ENCODE data around the gene ADH1A. TPM values are rescaled to one million over a fixed set of nuclear protein-coding genes. Genes with fewer than 3 reads are reported as not detected.
"Not testable (repeated sequence)": the region's sequence is repeated elsewhere in the genome, so short reads cannot be mapped to it uniquely, and the experiment has no call there.

The ADH1A gene
- total RNA-seq, 1 experiment from 2014 or later: not detected

GRCh38 chr4:99301376-99302164, 10.8 kb upstream of the ADH1A start:
- Histone ChIP-seq H3K4me3 (no peak overlapping the region), H3K36me3 (no peaks in the 10 kb centered on the region), H3K9me3 (no peaks in the 10 kb centered on the region), H3K27me3 (no peaks in the 10 kb centered on the region)
- no peak for DNase-seq

- Histone ChIP-seq H3K9me3 (no peaks in the 10 kb centered on the region), H3K4me3 (no peak overlapping the region), H3K36me3 (no peaks in the 10 kb centered on the region), H3K27me3 (no peaks in the 10 kb centered on the region)
- DNase-seq: peak; percentile 39
Measured at GRCh38 chr4:99300934-99301333, 10.1 kb upstream of the ADH1A start.

GRCh38 chr4:99293357-99293756, 2.6 kb upstream of the ADH1A start:
- DNase-seq: no peak
- no peaks in the 10 kb centered on the region for H3K36me3 ChIP-seq
- no peaks in the 10 kb centered on the region for H3K9me3 ChIP-seq
- H3K4me3 ChIP-seq: no peak overlapping the region
- no peaks in the 10 kb centered on the region for H3K27me3 ChIP-seq

GRCh38 chr4:99285387-99285786, 5.4 kb downstream of the ADH1A start:
- no peak overlapping the region for H3K4me3 ChIP-seq
- H3K9me3 ChIP-seq: no peaks in the 10 kb centered on the region
- no peaks in the 10 kb centered on the region for H3K27me3 ChIP-seq
- H3K36me3 ChIP-seq: no peaks in the 10 kb centered on the region
- no peak for DNase-seq

- no peak for DNase-seq
- H3K27me3 ChIP-seq: no peaks in the 10 kb centered on the region
- H3K4me3 ChIP-seq: no peak overlapping the region
- no peaks in the 10 kb centered on the region for H3K9me3 ChIP-seq
- H3K36me3 ChIP-seq: no peaks in the 10 kb centered on the region
Measured at GRCh38 chr4:99282731-99283130, 8.1 kb downstream of the ADH1A start.

GRCh38 chr4:99281261-99281660, 9.5 kb downstream of the ADH1A start:
- no peaks in the 10 kb centered on the region for H3K36me3 ChIP-seq
- no peaks in the 10 kb centered on the region for H3K9me3 ChIP-seq
- DNase-seq: no peak
- no peak overlapping the region for H3K4me3 ChIP-seq
- no peaks in the 10 kb centered on the region for H3K27me3 ChIP-seq

GRCh38 chr4:99276417-99276816, 14.4 kb downstream of the ADH1A start:
- H3K4me3 ChIP-seq: no peak overlapping the region
- no peaks in the 10 kb centered on the region for H3K9me3 ChIP-seq

GRCh38 chr4:99275885-99276284, 14.9 kb downstream of the ADH1A start:
- Histone ChIP-seq H3K9me3 (no peaks in the 10 kb centered on the region), H3K36me3 (no peaks in the 10 kb centered on the region), H3K27me3 (no peaks in the 10 kb centered on the region), H3K4me3 (no peak overlapping the region)
- DNase-seq: no peak

More at GRCh38 chr4:99276417-99276816, 14.4 kb downstream of the ADH1A start:
- DNase-seq: no peak
- Histone ChIP-seq H3K27me3 (no peaks in the 10 kb centered on the region), H3K36me3 (no peaks in the 10 kb centered on the region)

GRCh38 chr4:99275050-99275449, 15.7 kb downstream of the ADH1A start:
- DNase-seq: no peak
- H3K27me3 ChIP-seq: no peaks in the 10 kb centered on the region
- H3K9me3 ChIP-seq: no peaks in the 10 kb centered on the region
- no peak overlapping the region for H3K4me3 ChIP-seq
- H3K36me3 ChIP-seq: no peaks in the 10 kb centered on the region

- H3K27me3 ChIP-seq: no peaks in the 10 kb centered on the region
- no peaks in the 10 kb centered on the region for H3K9me3 ChIP-seq
- H3K36me3 ChIP-seq: no peaks in the 10 kb centered on the region
- no peak overlapping the region for H3K4me3 ChIP-seq
- no peak for DNase-seq
Measured at GRCh38 chr4:99273704-99274103, 17.1 kb downstream of the ADH1A start.

- H3K9me3 ChIP-seq: no peaks in the 10 kb centered on the region
- H3K36me3 ChIP-seq: no peaks in the 10 kb centered on the region
- H3K27me3 ChIP-seq: no peaks in the 10 kb centered on the region; the same call in 1 of the 2 replicates
- no peak for DNase-seq
- no peak overlapping the region for H3K4me3 ChIP-seq
Measured at GRCh38 chr4:99264927-99265326, 25.9 kb downstream of the ADH1A start.

GRCh38 chr4:99252746-99253145, 38.0 kb downstream of the ADH1A start:
- H3K36me3 ChIP-seq: no peaks in the 10 kb centered on the region

GRCh38 chr4:99248714-99249113, 42.1 kb downstream of the ADH1A start:
- Histone ChIP-seq H3K9me3 (no peaks in the 10 kb centered on the region), H3K36me3 (no peaks in the 10 kb centered on the region), H3K4me3 (no peak overlapping the region), H3K27me3 (no peaks in the 10 kb centered on the region)
- no peak for DNase-seq

More at GRCh38 chr4:99252746-99253145, 38.0 kb downstream of the ADH1A start:
- H3K27me3 ChIP-seq: no peaks in the 10 kb centered on the region
- no peak overlapping the region for H3K4me3 ChIP-seq
- no peak for DNase-seq
- H3K9me3 ChIP-seq: no peaks in the 10 kb centered on the region

GRCh38 chr4:99235955-99236354, 54.8 kb downstream of the ADH1A start:
- no peaks in the 10 kb centered on the region for H3K36me3 ChIP-seq
- no peaks in the 10 kb centered on the region for H3K9me3 ChIP-seq
- H3K4me3 ChIP-seq: no peak overlapping the region
- H3K27me3 ChIP-seq: no peaks in the 10 kb centered on the region
- DNase-seq: no peak

GRCh38 chr4:99234331-99235010, 56.3 kb downstream of the ADH1A start:
- H3K9me3 ChIP-seq: no peaks in the 10 kb centered on the region
- H3K4me3 ChIP-seq: no peak overlapping the region
- no peaks in the 10 kb centered on the region for H3K36me3 ChIP-seq
- no peak for DNase-seq
- no peaks in the 10 kb centered on the region for H3K27me3 ChIP-seq

GRCh38 chr4:99233397-99233796, 57.4 kb downstream of the ADH1A start:
- not testable (repeated sequence) for DNase-seq, H3K9me3 ChIP-seq, H3K4me3 ChIP-seq, H3K27me3 ChIP-seq, H3K36me3 ChIP-seq

GRCh38 chr4:99228706-99229105, 62.1 kb downstream of the ADH1A start:
- H3K9me3 ChIP-seq, H3K36me3 ChIP-seq, H3K4me3 ChIP-seq, H3K27me3 ChIP-seq, DNase-seq: not testable (repeated sequence)

- H3K4me3 ChIP-seq, DNase-seq, H3K27me3 ChIP-seq, H3K36me3 ChIP-seq, H3K9me3 ChIP-seq: not testable (repeated sequence)
Measured at GRCh38 chr4:99227646-99228045, 63.1 kb downstream of the ADH1A start.
